Naive thymus-derived CD4-positive, alpha-beta T cell (primary cell): ENCODE results near the gene OR8B2. TPM values are rescaled to one million over a fixed set of nuclear protein-coding genes. Genes with fewer than 3 reads are reported as not detected.

Experiments used
- ATAC-seq: fragments of 150-1000 bp; cut with Tn5 transposase; 2 replicates; pipeline ENCODE4 v1.10.0; 2021; ENCODE audit warnings: mild to moderate bottlenecking, moderate library complexity
- CTCF ChIA-PET: fragments of 350-600 bp; sonication (Branson Sonifier 250); formaldehyde crosslinking; loops from one replicate; lab custom pipeline; 2021; ENCODE audit warnings: antibody characterized with exemption; lab: Charles Lee
- POLR2A ChIA-PET: fragments of 350-600 bp; sonication (Branson Sonifier 250); formaldehyde crosslinking; loops from one replicate; lab custom pipeline; 2021; ENCODE audit warnings: antibody characterized with exemption, inconsistent platforms; lab: Charles Lee
- DNase-seq, 9 donors: peaks; one replicate each; pipeline versions ENCODE4 v3.0.0 to v3.0.0-alpha.2; 2020 to 2022; ENCODE audit warnings: mixed read lengths in 1 of 9
- H3K27ac ChIP-seq: one replicate; pipeline ENCODE4 v1.7.0; 2013; ENCODE audit warnings: mild to moderate bottlenecking, low read depth, low read length, moderate library complexity
- H3K27me3 ChIP-seq, 2 donors: one replicate each; pipeline ENCODE4 v1.7.0; 2013; ENCODE audit warnings: low read length in 2 of 2, mild to moderate bottlenecking in 2 of 2, moderate library complexity in 2 of 2; ENCODE audit not compliant: control insufficient read depth in 2 of 2, insufficient read depth in 2 of 2
- H3K36me3 ChIP-seq, 3 experiments: 1 replicate in 2 of 3; 2 replicates in 1 of 3; pipeline ENCODE4 v1.7.0; 2013; ENCODE audit warnings: low read length in 3 of 3, mild to moderate bottlenecking in 3 of 3, moderate library complexity in 1 of 3; ENCODE audit not compliant: insufficient read depth in 3 of 3, control insufficient read depth in 2 of 3
- H3K4me1 ChIP-seq, 2 donors: one replicate each; pipeline ENCODE4 v1.7.0; 2013; ENCODE audit warnings: low read length in 2 of 2, mild to moderate bottlenecking in 2 of 2, moderate library complexity in 1 of 2; ENCODE audit not compliant: control insufficient read depth in 2 of 2, insufficient read depth in 2 of 2
- H3K4me3 ChIP-seq: 2 replicates; pipeline ENCODE4 v1.7.0; 2013; ENCODE audit warnings: mild to moderate bottlenecking, low read length
- H3K9me3 ChIP-seq, 3 experiments: 1 replicate in 2 of 3; 2 replicates in 1 of 3; pipeline ENCODE4 v1.7.0; 2013; ENCODE audit warnings: low read length in 3 of 3; ENCODE audit not compliant: control insufficient read depth in 2 of 3
- H3K27ac Mint-ChIP-seq, 9 donors: one replicate each; pipeline ENCODE4 v1.8.0; 2020 to 2022; ENCODE audit warnings: mixed read lengths in 9 of 9, mild to moderate bottlenecking in 8 of 9, moderate library complexity in 5 of 9, inconsistent platforms in 2 of 9
- H3K27me3 Mint-ChIP-seq, 5 donors: one replicate each; pipeline ENCODE4 v1.8.0; 2021 to 2022; ENCODE audit warnings: mixed read lengths in 5 of 5, mild to moderate bottlenecking in 1 of 5
- H3K36me3 Mint-ChIP-seq, 5 donors: one replicate each; pipeline ENCODE4 v1.8.0; 2020 to 2022; ENCODE audit warnings: mixed read lengths in 5 of 5, mild to moderate bottlenecking in 3 of 5, inconsistent platforms in 1 of 5
- H3K4me1 Mint-ChIP-seq, 7 donors: one replicate each; pipeline ENCODE4 v1.8.0; 2020 to 2022; ENCODE audit warnings: mixed read lengths in 7 of 7, mild to moderate bottlenecking in 3 of 7, inconsistent platforms in 1 of 7
- H3K4me3 Mint-ChIP-seq, 10 donors: one replicate each; pipeline ENCODE4 v1.8.0; 2020 to 2022; ENCODE audit warnings: mild to moderate bottlenecking in 10 of 10, mixed read lengths in 10 of 10, moderate library complexity in 6 of 10, inconsistent platforms in 2 of 10
- H3K9me3 Mint-ChIP-seq, 11 donors: one replicate each; pipeline ENCODE4 v1.8.0; 2020 to 2022; ENCODE audit warnings: mixed read lengths in 11 of 11, mild to moderate bottlenecking in 4 of 11, inconsistent platforms in 1 of 11, moderate library complexity in 1 of 11
- intact Hi-C, 2 donors: fragments of 100-400 bp; cut with micrococcal nuclease; formaldehyde crosslinking; loops; one replicate each; pipeline ENCODE4 v1.15.1; 2023
- polyA plus RNA-seq, 2 donors: library from polyadenylated mRNA; unstranded; fragments of 300-500 nt; fragmentation: Illumina TruSeq; gene quantifications; one replicate each; pipeline ENCODE4 v1.2.3, GENCODE V29; 2021
- total RNA-seq, 6 experiments: library from RNA in 5 of 6; stranded (reverse) in 5 of 6; gene quantifications; 1 replicate in 5 of 6; 2 replicates in 1 of 6; pipeline ENCODE4 v1.2.3 and lab custom pipeline; 2021 to 2026

The OR8B2 gene
- total RNA-seq (not detected), polyA plus RNA-seq (not detected), total RNA-seq (lab: John Stamatoyannopoulos, UW) (not detected)

- ATAC-seq: no peak
These were observed at the start of gene OR8B2 for GRCh38 chr11:124384399-124384798. TSS of gene OR8B2 (minus strand) at chr11:124384499. CDS start at chr11:124383343, 1,156 bp downstream.

GRCh38 chr11:124429599-124429998, 45.3 kb upstream of the OR8B2 start:
- peaks cover 2 to 14% (median 6%) of the 10 kb centered on the region in 5 donors for H3K27me3 Mint-ChIP-seq
- H3K4me3 ChIP-seq: no peak overlapping the region
- no peak for DNase-seq
- ChIA-PET CTCF (interaction anchor here (1.4 kb wide), 1 partner anchor 9 kb away, joined by 3 read pairs; no protein-coding TSS in a partner anchor), POLR2A (no interaction called here)
- no peak overlapping the region for H3K4me3 Mint-ChIP-seq
- no peak for ATAC-seq
- H3K27ac Mint-ChIP-seq: no peak overlapping the region
- no peak overlapping the region for H3K27ac ChIP-seq
- no peaks in the 10 kb centered on the region for H3K4me1 ChIP-seq
- H3K27me3 ChIP-seq: no peaks in the 10 kb centered on the region
- H3K4me1 Mint-ChIP-seq: no peaks in the 10 kb centered on the region
- no peaks in the 10 kb centered on the region for H3K9me3 ChIP-seq
- H3K36me3 ChIP-seq: no peaks in the 10 kb centered on the region
- peaks cover 0 to 15% (median 6%) of the 10 kb centered on the region in 11 donors for H3K9me3 Mint-ChIP-seq
- intact Hi-C loops: no loop called here
- peaks cover 0 to 5% (median 0%) of the 10 kb centered on the region in 5 donors for H3K36me3 Mint-ChIP-seq

More at GRCh38 chr11:124384399-124384798, at the start of gene OR8B2:
- DNase-seq: no peak
- Histone ChIP-seq H3K36me3 (no peaks in the 10 kb centered on the region), H3K4me1 (no peaks in the 10 kb centered on the region), H3K4me3 (no peak within 1 kb of the TSS), H3K9me3 (no peaks in the 10 kb centered on the region), H3K27me3 (peaks cover 0 to 4% of the 10 kb centered on the region in 2 donors), H3K27ac (no peak within 1 kb of the TSS)
- H3K27me3 Mint-ChIP-seq: peaks cover 0 to 7% (median 5%) of the 10 kb centered on the region in 5 donors
- no peaks in the 10 kb centered on the region for H3K36me3 Mint-ChIP-seq
- no peak within 1 kb of the TSS for H3K27ac Mint-ChIP-seq
- peaks cover 0 to 5% (median 0%) of the 10 kb centered on the region in 11 donors for H3K9me3 Mint-ChIP-seq
- CTCF ChIA-PET: no interaction called here
- H3K4me3 Mint-ChIP-seq: no peak within 1 kb of the TSS
- intact Hi-C loops: no loop called here
- no peaks in the 10 kb centered on the region for H3K4me1 Mint-ChIP-seq
- POLR2A ChIA-PET: no interaction called here

GRCh38 chr11:124424384-124424921, 40.2 kb upstream of the OR8B2 start, which contains the start of gene OR8B4:
TSS of gene OR8B4 (minus strand) at chr11:124424871. CDS start at chr11:124424871, 0 bp downstream.
- POLR2A ChIA-PET: no interaction called here
- H3K36me3 Mint-ChIP-seq: peaks cover 0 to 1% (median 0%) of the 10 kb centered on the region in 5 donors

GRCh38 chr11:124421043-124421442, 36.7 kb upstream of the OR8B2 start:
- H3K4me1 Mint-ChIP-seq: no peaks in the 10 kb centered on the region
- H3K4me3 Mint-ChIP-seq: no peak overlapping the region
- Histone ChIP-seq H3K36me3 (no peaks in the 10 kb centered on the region), H3K9me3 (no peaks in the 10 kb centered on the region), H3K27me3 (no peaks in the 10 kb centered on the region), H3K27ac (no peak overlapping the region), H3K4me3 (no peak overlapping the region), H3K4me1 (no peaks in the 10 kb centered on the region)
- DNase-seq (no peak), ATAC-seq (no peak)
- CTCF ChIA-PET: interaction anchor here (1.4 kb wide), 1 partner anchor 9 kb away, joined by 3 read pairs; no protein-coding TSS in a partner anchor
- POLR2A ChIA-PET: no interaction called here
- peaks cover 0 to 3% (median 0%) of the 10 kb centered on the region in 11 donors for H3K9me3 Mint-ChIP-seq
- H3K36me3 Mint-ChIP-seq: no peaks in the 10 kb centered on the region
- intact Hi-C loops: no loop called here
- peaks cover 9 to 49% (median 41%) of the 10 kb centered on the region in 5 donors for H3K27me3 Mint-ChIP-seq
- H3K27ac Mint-ChIP-seq: no peak overlapping the region

More at GRCh38 chr11:124424384-124424921, 40.2 kb upstream of the OR8B2 start, which contains the start of gene OR8B4:
- H3K27ac ChIP-seq: no peak within 1 kb of the TSS
- ATAC-seq (no peak), DNase-seq (no peak)
- H3K27me3 Mint-ChIP-seq: peaks cover 3 to 38% (median 27%) of the 10 kb centered on the region in 5 donors
- no peaks in the 10 kb centered on the region for H3K4me1 Mint-ChIP-seq
- no peaks in the 10 kb centered on the region for H3K27me3 ChIP-seq
- peaks cover 0 to 11% (median 3%) of the 10 kb centered on the region in 11 donors for H3K9me3 Mint-ChIP-seq
- no peak within 1 kb of the TSS for H3K4me3 ChIP-seq
- no peak within 1 kb of the TSS for H3K4me3 Mint-ChIP-seq
- intact Hi-C loops: no loop called here
- no peaks in the 10 kb centered on the region for H3K4me1 ChIP-seq
- no peaks in the 10 kb centered on the region for H3K36me3 ChIP-seq
- H3K9me3 ChIP-seq: no peaks in the 10 kb centered on the region
- CTCF ChIA-PET: no interaction called here
- H3K27ac Mint-ChIP-seq: no peak within 1 kb of the TSS

GRCh38 chr11:124415356-124415923, 31.1 kb upstream of the OR8B2 start:
- ChIA-PET CTCF (interaction anchor here (1.5 to 1.7 kb wide), 2 partner anchors 170 to 421 kb away, joined by 3 read pairs; no protein-coding TSS in a partner anchor), POLR2A (no interaction called here)
- Histone ChIP-seq H3K27ac (no peak overlapping the region), H3K4me3 (no peak overlapping the region), H3K36me3 (no peaks in the 10 kb centered on the region), H3K27me3 (no peaks in the 10 kb centered on the region), H3K9me3 (no peaks in the 10 kb centered on the region), H3K4me1 (no peaks in the 10 kb centered on the region)
- Mint-ChIP-seq H3K27ac (no peak overlapping the region), H3K4me1 (peaks cover 0 to 2% (median 0%) of the 10 kb centered on the region in 7 donors), H3K4me3 (no peak overlapping the region), H3K36me3 (no peaks in the 10 kb centered on the region), H3K9me3 (no peaks in the 10 kb centered on the region), H3K27me3 (peaks cover 6 to 35% (median 26%) of the 10 kb centered on the region in 5 donors)
- no peak for ATAC-seq
- DNase-seq: peak in 3 of 9 donors; percentile 0 to 11 (median 2)
- intact Hi-C loops: loop anchor here (1.0 to 5.0 kb wide), 4 partner anchors 171 to 932 kb away; partner anchors contain the start of gene ESAM (in 1 of the 2)

GRCh38 chr11:124409906-124410305, 25.6 kb upstream of the OR8B2 start:
- Mint-ChIP-seq H3K36me3 (no peaks in the 10 kb centered on the region), H3K27me3 (peaks cover 13 to 38% (median 23%) of the 10 kb centered on the region in 5 donors), H3K4me3 (no peak overlapping the region), H3K9me3 (no peaks in the 10 kb centered on the region), H3K27ac (no peak overlapping the region), H3K4me1 (peaks cover 0 to 2% (median 0%) of the 10 kb centered on the region in 7 donors)
- H3K27me3 ChIP-seq: peaks cover 0 to 3% of the 10 kb centered on the region in 2 donors
- no peaks in the 10 kb centered on the region for H3K36me3 ChIP-seq
- CTCF ChIA-PET: no interaction called here
- no peak overlapping the region for H3K27ac ChIP-seq
- no peaks in the 10 kb centered on the region for H3K9me3 ChIP-seq
- H3K4me1 ChIP-seq: no peaks in the 10 kb centered on the region
- ATAC-seq (no peak), DNase-seq (no peak)
- H3K4me3 ChIP-seq: no peak overlapping the region
- intact Hi-C loops: no loop called here
- POLR2A ChIA-PET: no interaction called here
